ENCODE measurements around the gene SERHL2.

GRCh38 chr22:42596336-42596735, 42.6 kb downstream of the SERHL2 start:
- TF ChIP-seq, protein P1, sequence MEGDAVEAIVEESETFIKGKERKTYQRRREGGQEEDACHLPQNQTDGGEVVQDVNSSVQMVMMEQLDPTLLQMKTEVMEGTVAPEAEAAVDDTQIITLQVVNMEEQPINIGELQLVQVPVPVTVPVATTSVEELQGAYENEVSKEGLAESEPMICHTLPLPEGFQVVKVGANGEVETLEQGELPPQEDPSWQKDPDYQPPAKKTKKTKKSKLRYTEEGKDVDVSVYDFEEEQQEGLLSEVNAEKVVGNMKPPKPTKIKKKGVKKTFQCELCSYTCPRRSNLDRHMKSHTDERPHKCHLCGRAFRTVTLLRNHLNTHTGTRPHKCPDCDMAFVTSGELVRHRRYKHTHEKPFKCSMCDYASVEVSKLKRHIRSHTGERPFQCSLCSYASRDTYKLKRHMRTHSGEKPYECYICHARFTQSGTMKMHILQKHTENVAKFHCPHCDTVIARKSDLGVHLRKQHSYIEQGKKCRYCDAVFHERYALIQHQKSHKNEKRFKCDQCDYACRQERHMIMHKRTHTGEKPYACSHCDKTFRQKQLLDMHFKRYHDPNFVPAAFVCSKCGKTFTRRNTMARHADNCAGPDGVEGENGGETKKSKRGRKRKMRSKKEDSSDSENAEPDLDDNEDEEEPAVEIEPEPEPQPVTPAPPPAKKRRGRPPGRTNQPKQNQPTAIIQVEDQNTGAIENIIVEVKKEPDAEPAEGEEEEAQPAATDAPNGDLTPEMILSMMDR (IDR thresholded peaks at IDR 0.05; ENCODE audit: insufficient read depth, low read length, poor library complexity, severe bottlenecking), result no peak
- TF ChIP-seq EZH2phosphoT487 (conservative IDR thresholded peaks at IDR 0.05; ENCODE audit: low read length), result no peak

Data from SU-DHL-6 (cell line).